GM19099 (cell line): ENCODE results near the gene MARCHF3.

ENCODE experiments used
- POLR2A ChIP-seq: IDR thresholded peaks from 3 replicates; pipeline ENCODE4 v1.6.1; 2011; ENCODE audit warnings: low read depth; ENCODE audit not compliant: insufficient read length; ENCODE audit errors: extremely low read depth

The MARCHF3 gene

GRCh38 chr5:127028822-127029457 is 1.4 kb downstream of the MARCHF3 start:
- TF ChIP-seq POLR2A: no peak

GRCh38 chr5:127027539-127027938 is 2.8 kb downstream of the MARCHF3 start:
- no peak for TF ChIP-seq POLR2A

GRCh38 chr5:127026166-127026565 is 4.2 kb downstream of the MARCHF3 start:
- TF ChIP-seq POLR2A: no peak

- no peak for TF ChIP-seq POLR2A
Measured at GRCh38 chr5:127025467-127025866, 4.9 kb downstream of the MARCHF3 start.

- TF ChIP-seq POLR2A: no peak
Measured at GRCh38 chr5:127024821-127025220, 5.5 kb downstream of the MARCHF3 start.

GRCh38 chr5:127022846-127023245 is 7.5 kb downstream of the MARCHF3 start:
- no peak for TF ChIP-seq POLR2A

- no peak for TF ChIP-seq POLR2A
Measured at GRCh38 chr5:127019928-127020327, 10.4 kb downstream of the MARCHF3 start.

- TF ChIP-seq POLR2A: no peak
Measured at GRCh38 chr5:127015716-127016115, 14.6 kb downstream of the MARCHF3 start.

- no peak for TF ChIP-seq POLR2A
Measured at GRCh38 chr5:127014573-127014972, 15.8 kb downstream of the MARCHF3 start.

- TF ChIP-seq POLR2A: no peak
Measured at GRCh38 chr5:127013407-127013806, 17.0 kb downstream of the MARCHF3 start.

GRCh38 chr5:127012916-127013315 is 17.4 kb downstream of the MARCHF3 start:
- TF ChIP-seq POLR2A: no peak

- TF ChIP-seq POLR2A: no peak
Measured at GRCh38 chr5:127011961-127012644, 18.3 kb downstream of the MARCHF3 start.

- TF ChIP-seq POLR2A: no peak
Measured at GRCh38 chr5:127011153-127011552, 19.2 kb downstream of the MARCHF3 start.

- no peak for TF ChIP-seq POLR2A
Measured at GRCh38 chr5:127010362-127010761, 20.0 kb downstream of the MARCHF3 start.

GRCh38 chr5:127009784-127010183 is 20.6 kb downstream of the MARCHF3 start:
- no peak for TF ChIP-seq POLR2A

GRCh38 chr5:127008300-127008975 is 21.9 kb downstream of the MARCHF3 start:
- no peak for TF ChIP-seq POLR2A

- TF ChIP-seq POLR2A: no peak
Measured at GRCh38 chr5:127007522-127007921, 22.8 kb downstream of the MARCHF3 start.

GRCh38 chr5:127006744-127007143 is 23.6 kb downstream of the MARCHF3 start:
- TF ChIP-seq POLR2A: no peak
